B cell (primary cell): ENCODE measurements around the gene PELI2.

ENCODE experiments used
- CTCF ChIP-seq: fragments of 200-600 bp; IDR thresholded peaks from one replicate; pipeline ENCODE4 v1.8.0; 2022; ENCODE audit warnings: antibody characterized with exemption, mild to moderate bottlenecking
- EZH2 ChIP-seq: IDR thresholded peaks from 2 replicates; pipeline ENCODE4 v1.6.1; 2012; ENCODE audit warnings: borderline replicate concordance, low read depth, mild to moderate bottlenecking, moderate library complexity, low read length; ENCODE audit not compliant: insufficient read depth, poor library complexity, severe bottlenecking

DNA sequence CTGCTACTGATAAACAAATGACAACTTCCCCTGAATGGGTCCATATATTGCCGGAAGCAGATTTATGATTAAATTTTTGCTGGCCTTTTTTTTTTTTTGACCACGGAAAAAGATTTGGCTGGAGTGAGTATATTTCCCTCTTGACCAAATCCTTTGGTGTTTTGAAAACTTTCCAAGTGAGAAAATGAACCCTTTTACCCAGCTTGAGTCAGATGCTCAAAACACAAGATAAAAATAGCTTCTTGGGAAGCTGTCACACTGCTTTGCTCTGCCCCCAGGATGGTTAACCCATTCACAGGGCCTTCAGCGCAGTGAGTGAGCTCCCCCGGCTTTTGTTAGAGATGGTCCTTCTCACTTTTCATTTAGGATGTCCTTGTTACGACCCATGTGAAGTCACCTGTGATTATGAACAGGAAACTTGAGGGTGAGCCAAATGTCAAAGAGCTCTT is 224.3 kb downstream of the PELI2 start:
- no peak for TF ChIP-seq CTCF
- no peak for TF ChIP-seq EZH2
